GM23338 (cell line): ENCODE results near the gene CDK18. TPM values are rescaled to one million over a fixed set of nuclear protein-coding genes. Genes with fewer than 3 reads are reported as not detected.

ENCODE experiments used
- ATAC-seq: fragments of 200-7000 bp; cut with Tn5 transposase; 3 replicates; pipeline ENCODE4 v1.9.1; 2020
- DNase-seq: peaks from one replicate; pipeline ENCODE4 v3.0.0-alpha.2; 2015; ENCODE audit warnings: low spot score
- H2AFZ ChIP-seq: fragments of 200-600 bp; sonication (generic); 2 replicates; pipeline ENCODE4 v1.8.0; 2016; ENCODE audit warnings: antibody characterized with exemption, mild to moderate bottlenecking, moderate library complexity
- H3F3A ChIP-seq: fragments of 200-600 bp; sonication (generic); replicated peaks from 2 replicates; pipeline ENCODE4 v1.8.0; 2017; ENCODE audit warnings: antibody characterized with exemption, mixed run types, low read depth
- H3K27ac ChIP-seq: fragments of 200-600 bp; sonication (generic); 2 replicates; pipeline ENCODE4 v1.6.1; 2016; ENCODE audit warnings: low read depth
- H3K27me3 ChIP-seq: fragments of 200-600 bp; sonication (generic); 2 replicates; pipeline ENCODE4 v1.8.0; 2016; ENCODE audit warnings: mild to moderate bottlenecking, mixed run types, moderate library complexity; ENCODE audit not compliant: insufficient read depth
- H3K36me3 ChIP-seq: fragments of 200-600 bp; sonication (generic); 2 replicates; pipeline ENCODE4 v1.8.0; 2016; ENCODE audit warnings: mild to moderate bottlenecking; ENCODE audit not compliant: insufficient read depth
- H3K4me1 ChIP-seq: fragments of 200-600 bp; sonication (generic); 2 replicates; pipeline ENCODE4 v1.8.0; 2016; ENCODE audit warnings: mild to moderate bottlenecking, moderate library complexity; ENCODE audit not compliant: insufficient read depth
- H3K4me2 ChIP-seq: fragments of 200-600 bp; sonication (generic); 2 replicates; pipeline ENCODE4 v1.7.1; 2017; ENCODE audit warnings: mixed run types
- H3K4me3 ChIP-seq: fragments of 200-600 bp; sonication (generic); 2 replicates; pipeline ENCODE4 v1.6.1; 2016; ENCODE audit warnings: mixed run types
- H3K79me2 ChIP-seq: fragments of 200-600 bp; sonication (generic); replicated peaks from 2 replicates; pipeline ENCODE4 v1.8.0; 2017; ENCODE audit warnings: mild to moderate bottlenecking; ENCODE audit not compliant: insufficient read depth
- H3K9me2 ChIP-seq: fragments of 200-600 bp; sonication (generic); 2 replicates; pipeline ENCODE4 v1.8.0; 2017; ENCODE audit not compliant: insufficient read depth
- H4K20me1 ChIP-seq: fragments of 200-600 bp; sonication (generic); replicated peaks from 2 replicates; pipeline ENCODE4 v1.8.0; 2017; ENCODE audit warnings: mild to moderate bottlenecking; ENCODE audit not compliant: insufficient read depth
- H3K27ac Mint-ChIP-seq: 2 replicates; pipeline ENCODE4 v1.8.0; 2020; ENCODE audit warnings: inconsistent platforms, mild to moderate bottlenecking, moderate library complexity, mixed read lengths
- H3K27me3 Mint-ChIP-seq: 3 replicates; pipeline ENCODE4 v1.8.0; 2022; ENCODE audit warnings: low read depth, mild to moderate bottlenecking, moderate library complexity, mixed read lengths, inconsistent platforms; ENCODE audit not compliant: insufficient read depth, poor library complexity
- H3K36me3 Mint-ChIP-seq: 3 replicates; pipeline ENCODE4 v1.8.0; 2021; ENCODE audit warnings: low read depth, mild to moderate bottlenecking, inconsistent platforms, moderate library complexity, mixed read lengths
- H3K4me1 Mint-ChIP-seq: 3 replicates; pipeline ENCODE4 v1.8.0; 2020; ENCODE audit warnings: mild to moderate bottlenecking, inconsistent platforms, mixed read lengths
- H3K4me3 Mint-ChIP-seq: 3 replicates; pipeline ENCODE4 v1.8.0; 2021; ENCODE audit warnings: moderate library complexity, mild to moderate bottlenecking, inconsistent platforms, mixed read lengths
- H3K9me3 Mint-ChIP-seq: 3 replicates; pipeline ENCODE4 v1.8.0; 2020; ENCODE audit warnings: moderate library complexity, mild to moderate bottlenecking, inconsistent platforms, mixed read lengths
- CREB1 ChIP-seq: fragments of 250-450 bp; sonication (Bioruptor Pico); IDR thresholded peaks from 2 replicates; pipeline ENCODE4 v1.5.0; 2020; ENCODE audit warnings: low read depth, mild to moderate bottlenecking, moderate library complexity
- EZH2 ChIP-seq: fragments of 200-600 bp; sonication (generic); IDR thresholded peaks from one replicate; pipeline ENCODE4 v1.8.0; 2017; ENCODE audit warnings: antibody characterized with exemption, mild to moderate bottlenecking, low read depth; ENCODE audit not compliant: unreplicated experiment
- EZH2phosphoT487 ChIP-seq: fragments of 200-600 bp; sonication (generic); IDR thresholded peaks from one replicate; pipeline ENCODE4 v1.8.1; 2018; ENCODE audit warnings: antibody characterized with exemption; ENCODE audit not compliant: unreplicated experiment
- JUNB ChIP-seq: IDR thresholded peaks from one replicate; pipeline ENCODE4 v1.6.1; 2016; ENCODE audit warnings: antibody characterized with exemption; ENCODE audit not compliant: unreplicated experiment
- NANOG ChIP-seq: IDR thresholded peaks from 2 replicates; pipeline ENCODE4 v1.6.1; 2016; ENCODE audit warnings: antibody characterized with exemption, borderline replicate concordance
- POLR2AphosphoS5 ChIP-seq: IDR thresholded peaks from 2 replicates; pipeline ENCODE4 v1.6.1; 2016; ENCODE audit warnings: antibody characterized with exemption, low read depth
- STAT1 ChIP-seq: IDR thresholded peaks from one replicate; pipeline ENCODE4 v1.6.1; 2016; ENCODE audit warnings: antibody characterized with exemption; ENCODE audit not compliant: unreplicated experiment
- ZNF114 ChIP-seq: fragments of 250-450 bp; sonication (Bioruptor Pico); IDR thresholded peaks from 2 replicates; pipeline ENCODE4 v1.5.0; 2020; ENCODE audit warnings: mild to moderate bottlenecking, moderate library complexity
- ZNF331 ChIP-seq: fragments of 250-450 bp; sonication (Bioruptor Pico); IDR thresholded peaks from 2 replicates; pipeline ENCODE4 v1.5.0; 2020; ENCODE audit warnings: low read depth, mild to moderate bottlenecking, moderate library complexity
- polyA plus RNA-seq: library from polyadenylated mRNA; unstranded; fragments of >200 nt; fragmentation: Nextera tagmentation; extraction: Ambion mirVana; gene quantifications from 2 replicates; pipeline ENCODE4 v1.2.1, GENCODE V29; 2016
- total RNA-seq: library from RNA; depleted of rRNA; stranded (reverse); fragments of >200 nt; shearing (Covaris generic); gene quantifications from 2 replicates; pipeline ENCODE4 v1.2.3, GENCODE V29; 2014
- TF ChIP-seq, protein P1 (sequence below): IDR thresholded peaks from 2 replicates; pipeline ENCODE4 v1.6.1; 2016; ENCODE audit warnings: antibody characterized with exemption
- TF ChIP-seq, protein P2 (sequence below), 2 experiments: fragments of 200-600 bp in 1 of 2; sonication (generic) in 1 of 2; conservative IDR thresholded peaks; 2 replicates each; pipeline versions ENCODE4 v1.5.1 to v1.6.1; 2016 to 2017; ENCODE audit warnings: antibody characterized with exemption in 2 of 2, low read depth in 2 of 2, mild to moderate bottlenecking in 2 of 2, moderate library complexity in 1 of 2

The CDK18 gene
- total and polyA plus RNA-seq, 2 experiments from 2014 or later = 21.1 to 46.5 TPM

GRCh38 chr1:205495237-205495823, 9.1 kb upstream of the CDK18 start:
- Histone ChIP-seq H3K9me2 (0 out of 2 replicates have a peak, but pooled peaks cover 3% of the 10 kb centered on the region), H3K4me1 (peaks cover 22% of the 10 kb centered on the region), H3K27ac (no peak overlapping the region), H4K20me1 (no peaks in the 10 kb centered on the region), H3K4me3 (no peak overlapping the region; the same call in 1 of the 2 replicates), H3F3A (no peaks in the 10 kb centered on the region), H3K79me2 (no peaks in the 10 kb centered on the region), H3K27me3 (no peaks in the 10 kb centered on the region), H2AFZ (peak overlapping the region; percentile 97), H3K36me3 (no peaks in the 10 kb centered on the region), H3K4me2 (peak overlapping the region; percentile 73)
- H3K36me3 Mint-ChIP-seq = no peaks in the 10 kb centered on the region
- peaks cover 3% of the 10 kb centered on the region; the same call in 2 of the 3 replicates for H3K9me3 Mint-ChIP-seq
- ATAC-seq (peak; percentile 39), DNase-seq (peak; percentile 57)
- no peak overlapping the region for H3K4me3 Mint-ChIP-seq
- H3K27ac Mint-ChIP-seq = no peak overlapping the region
- H3K27me3 Mint-ChIP-seq = peaks cover 29% of the 10 kb centered on the region
- TF ChIP-seq, protein P1, sequence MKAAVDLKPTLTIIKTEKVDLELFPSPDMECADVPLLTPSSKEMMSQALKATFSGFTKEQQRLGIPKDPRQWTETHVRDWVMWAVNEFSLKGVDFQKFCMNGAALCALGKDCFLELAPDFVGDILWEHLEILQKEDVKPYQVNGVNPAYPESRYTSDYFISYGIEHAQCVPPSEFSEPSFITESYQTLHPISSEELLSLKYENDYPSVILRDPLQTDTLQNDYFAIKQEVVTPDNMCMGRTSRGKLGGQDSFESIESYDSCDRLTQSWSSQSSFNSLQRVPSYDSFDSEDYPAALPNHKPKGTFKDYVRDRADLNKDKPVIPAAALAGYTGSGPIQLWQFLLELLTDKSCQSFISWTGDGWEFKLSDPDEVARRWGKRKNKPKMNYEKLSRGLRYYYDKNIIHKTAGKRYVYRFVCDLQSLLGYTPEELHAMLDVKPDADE = peak; percentile 18; the same call in 1 of the 2 replicates
- no peak for TF ChIP-seq ZNF114 (CRISPR knock-in tag)
- H3K4me1 Mint-ChIP-seq = peaks cover 41% of the 10 kb centered on the region

GRCh38 chr1:205496661-205497060, 7.8 kb upstream of the CDK18 start:
- no peak overlapping the region for H3K4me2 ChIP-seq
- H2AFZ ChIP-seq = no peak overlapping the region
- H3K27ac ChIP-seq = no peak overlapping the region
- TF ChIP-seq EZH2 (no peak), CREB1 (CRISPR knock-in tag) (no peak), STAT1 (no peak), EZH2phosphoT487 (no peak), NANOG (no peak), ZNF331 (CRISPR knock-in tag) (no peak), POLR2AphosphoS5 (no peak), JUNB (no peak)
- TF ChIP-seq, protein P2, sequence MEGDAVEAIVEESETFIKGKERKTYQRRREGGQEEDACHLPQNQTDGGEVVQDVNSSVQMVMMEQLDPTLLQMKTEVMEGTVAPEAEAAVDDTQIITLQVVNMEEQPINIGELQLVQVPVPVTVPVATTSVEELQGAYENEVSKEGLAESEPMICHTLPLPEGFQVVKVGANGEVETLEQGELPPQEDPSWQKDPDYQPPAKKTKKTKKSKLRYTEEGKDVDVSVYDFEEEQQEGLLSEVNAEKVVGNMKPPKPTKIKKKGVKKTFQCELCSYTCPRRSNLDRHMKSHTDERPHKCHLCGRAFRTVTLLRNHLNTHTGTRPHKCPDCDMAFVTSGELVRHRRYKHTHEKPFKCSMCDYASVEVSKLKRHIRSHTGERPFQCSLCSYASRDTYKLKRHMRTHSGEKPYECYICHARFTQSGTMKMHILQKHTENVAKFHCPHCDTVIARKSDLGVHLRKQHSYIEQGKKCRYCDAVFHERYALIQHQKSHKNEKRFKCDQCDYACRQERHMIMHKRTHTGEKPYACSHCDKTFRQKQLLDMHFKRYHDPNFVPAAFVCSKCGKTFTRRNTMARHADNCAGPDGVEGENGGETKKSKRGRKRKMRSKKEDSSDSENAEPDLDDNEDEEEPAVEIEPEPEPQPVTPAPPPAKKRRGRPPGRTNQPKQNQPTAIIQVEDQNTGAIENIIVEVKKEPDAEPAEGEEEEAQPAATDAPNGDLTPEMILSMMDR (conservative IDR thresholded peaks at IDR 0.05; ENCODE audit: low read depth in 2 of 2) = no peak
- TF ChIP-seq, protein P1 = no peak
- H3K9me2 ChIP-seq = 0 out of 2 replicates have a peak, but pooled peaks cover 3% of the 10 kb centered on the region
- H3K36me3 ChIP-seq = no peaks in the 10 kb centered on the region
- no peaks in the 10 kb centered on the region for H3K79me2 ChIP-seq
- Mint-ChIP-seq H3K27ac (no peak overlapping the region), H3K27me3 (peaks cover 27% of the 10 kb centered on the region), H3K9me3 (peaks cover 3% of the 10 kb centered on the region; the same call in 2 of the 3 replicates), H3K4me1 (peaks cover 50% of the 10 kb centered on the region), H3K4me3 (no peak overlapping the region), H3K36me3 (no peaks in the 10 kb centered on the region)
- DNase-seq = no peak
- H3K27me3 ChIP-seq = no peaks in the 10 kb centered on the region
- H3F3A ChIP-seq = no peaks in the 10 kb centered on the region
- H4K20me1 ChIP-seq = no peaks in the 10 kb centered on the region
- no peak overlapping the region for H3K4me3 ChIP-seq
- peaks cover 32% of the 10 kb centered on the region for H3K4me1 ChIP-seq
- ATAC-seq = no peak
